Heart right ventricle (tissue), 16 donors: ENCODE results near the gene PHAX. TPM values are rescaled to one million over a fixed set of nuclear protein-coding genes. Genes with fewer than 3 reads are reported as not detected.

ENCODE experiments used
- ATAC-seq, 8 donors: fragments of 200-7000 bp; cut with Tn5 transposase; one replicate each; pipeline ENCODE4 v1.9.1; 2020; ENCODE audit warnings: mild to moderate bottlenecking in 8 of 8, moderate library complexity in 8 of 8, moderate number of reproducible peaks in 1 of 8
- DNase-seq, 2 donors: peaks; one replicate each; pipeline ENCODE4 v3.0.0-alpha.2; 2020
- H3K27ac ChIP-seq, 10 donors: fragments of 200-600 bp; sonication (generic) in 2 of 10; one replicate each; pipeline versions ENCODE4 v1.5.0 to v1.8.0; 2020 to 2022; ENCODE audit warnings: mild to moderate bottlenecking in 3 of 10
- H3K27me3 ChIP-seq, 7 donors: fragments of 200-600 bp; one replicate each; pipeline ENCODE4 v1.8.0; 2021 to 2022; ENCODE audit warnings: mild to moderate bottlenecking in 2 of 7
- H3K36me3 ChIP-seq, 9 donors: fragments of 200-600 bp; sonication (generic) in 1 of 9; one replicate each; pipeline versions ENCODE4 v1.5.0 to v1.8.0; 2020 to 2022; ENCODE audit warnings: mild to moderate bottlenecking in 2 of 9
- H3K4me1 ChIP-seq, 9 donors: fragments of 200-600 bp; sonication (generic) in 1 of 9; one replicate each; pipeline versions ENCODE4 v1.5.0 to v1.8.0; 2020 to 2022; ENCODE audit warnings: mild to moderate bottlenecking in 4 of 9
- H3K4me3 ChIP-seq, 10 donors: fragments of 200-600 bp; sonication (generic) in 2 of 10; one replicate each; pipeline versions ENCODE4 v1.5.0 to v1.8.0; 2020 to 2022; ENCODE audit warnings: mild to moderate bottlenecking in 7 of 10, moderate library complexity in 2 of 10
- H3K9me3 ChIP-seq, 11 donors: fragments of 200-600 bp in 10 of 11; sonication (generic) in 2 of 11; one replicate each; pipeline versions ENCODE4 v1.5.0 to v1.8.0; 2013 to 2022; ENCODE audit warnings: mild to moderate bottlenecking in 2 of 11, control low read depth in 1 of 11, moderate library complexity in 1 of 11
- CTCF ChIP-seq, 9 donors: fragments of 200-600 bp; sonication (generic) in 2 of 9; IDR thresholded peaks; one replicate each; pipeline versions ENCODE4 v1.5.0 to v1.8.0; 2021 to 2022; ENCODE audit warnings: antibody characterized with exemption in 9 of 9, mild to moderate bottlenecking in 5 of 9, moderate library complexity in 1 of 9
- WGBS, 2 donors: extraction: QIAGEN DNeasy Blood & Tissue Kit; methylation state at CpG; one replicate each; pipeline ENCODE4 v1.1.7; 2013; ENCODE audit warnings: inconsistent platforms in 1 of 2; 5-methylcytosine and 5-hydroxymethylcytosine counted together
- intact Hi-C, 10 donors: fragments of 100-400 bp; cut with DNase I; formaldehyde crosslinking; loops; one replicate each; pipeline versions ENCODE4 v1.11.1 to v1.14.2; 2022
- polyA plus RNA-seq, 2 donors: library from polyadenylated mRNA; stranded (reverse); fragments of 200-250 nt; gene quantifications; one replicate each; pipeline ENCODE4 v1.2.3, GENCODE V29; 2013
- total RNA-seq, 10 donors: library from RNA; stranded (reverse); fragmentation: NEBNext Ultra II Directional in 3 of 10; extraction: Animal tissue kit (Norgen Biotek cat#: 25700) in 3 of 10; gene quantifications; one replicate each; pipeline versions ENCODE4 v1.2.1 to v1.2.4, GENCODE V29; 2021 to 2023
- donor health status: Arrhythmogenic right ventricular cardiomyopathy.
- donor health status: ischemic (EF 13 %, LVEDD 7.1; RV severe dilation, severe dysfunction).
- donor health status: healthy with polysubstance abuse.
- donor health status: DM: no; HTN: yes; CAD: no.
- donor health status: DM: no; HTN: no; CAD: no.
- donor health status: ischemic (EF 25% LVEDD 6.9; RV normal size, moderate dysfunction).
- donor health status: ischemic (EF 25% LVEDD 5.7; RV mildly dilated, moderate dysfunction).
- donor health status: healthy.
- donor health status: DM: yes; HTN: yes; CAD: no.
- donor health status: Ischemic cardiomyopathy.
- donor health status: ischemic (EF 35%, LVEDD 5.7; RV mildly dilated, moderate dysfunction).
- donor health status: nonischemic (EF 11% LVEDD 7.7; RV severe dilation, severe dysfunction).
- donor health status: DM: yes; HTN: yes; CAD: no.
- donor health status: PGD.
- donor health status: ischemic (EF 29% LVEDD 5.4; RV normal size, mild dysfunction).
- donor health status: nonischemic (EF 23%, LVEDD 6.1; RV moderate dilation, normal function).

Gene PHAX
- total and polyA plus RNA-seq, 12 donors = 10.9 to 38.5 (median 27.8) TPM

DNA sequence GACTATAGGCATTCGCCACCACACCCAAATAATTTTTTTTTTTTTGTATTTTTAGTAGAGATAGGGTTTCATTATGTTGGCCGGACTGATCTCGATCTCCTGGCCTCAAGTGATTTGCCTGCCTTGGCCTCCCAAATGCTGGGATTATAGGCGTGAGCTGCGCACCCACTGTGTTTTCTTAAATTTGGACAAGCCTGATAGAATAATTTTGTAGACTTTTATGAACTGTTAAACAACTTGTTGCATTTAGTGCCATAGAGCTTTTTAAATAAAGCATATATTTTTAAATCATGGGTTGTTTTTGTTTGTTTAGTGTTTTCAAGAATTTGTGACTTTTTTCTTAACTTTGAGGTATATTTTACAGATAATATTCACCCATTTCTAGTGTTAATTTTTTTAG lies 4.8 kb downstream of the PHAX start:
- Histone ChIP-seq H3K4me1 (peaks cover 13 to 63% (median 38%) of the 10 kb centered on the region in 9 donors), H3K4me3 (no peak overlapping the region), H3K36me3 (peaks cover 0 to 75% (median 30%) of the 10 kb centered on the region in 9 donors), H3K27me3 (no peaks in the 10 kb centered on the region), H3K27ac (no peak overlapping the region), H3K9me3 (no peaks in the 10 kb centered on the region)
- 79 to 87% methylated on average over 5 of the region's 5 CpGs for WGBS, 2 donors
- TF ChIP-seq CTCF (IDR thresholded peaks at IDR 0.05) = no peak
- intact Hi-C loops = no loop called here
- no peak for ATAC-seq
- DNase-seq = no peak

DNA sequence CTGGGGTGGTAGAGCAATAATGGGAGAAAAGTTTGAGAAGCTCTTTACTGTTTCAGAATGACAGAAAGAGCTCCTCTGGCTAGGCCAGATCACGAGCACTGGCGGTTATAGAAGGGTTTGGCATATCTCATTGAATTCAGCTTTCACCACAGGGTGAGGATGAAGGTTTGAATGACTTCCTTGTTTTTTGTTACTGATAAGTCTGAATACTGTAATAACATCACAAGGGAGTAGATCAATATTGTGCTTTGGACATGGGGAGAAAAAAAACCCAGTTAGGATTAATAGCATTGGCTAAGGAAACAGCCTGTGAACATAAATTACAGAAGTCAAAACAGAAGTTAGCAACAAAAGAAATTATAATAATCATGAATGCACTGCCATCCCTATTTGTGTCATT lies 9.4 kb downstream of the PHAX start:
- intact Hi-C loops = no loop called here

DNA sequence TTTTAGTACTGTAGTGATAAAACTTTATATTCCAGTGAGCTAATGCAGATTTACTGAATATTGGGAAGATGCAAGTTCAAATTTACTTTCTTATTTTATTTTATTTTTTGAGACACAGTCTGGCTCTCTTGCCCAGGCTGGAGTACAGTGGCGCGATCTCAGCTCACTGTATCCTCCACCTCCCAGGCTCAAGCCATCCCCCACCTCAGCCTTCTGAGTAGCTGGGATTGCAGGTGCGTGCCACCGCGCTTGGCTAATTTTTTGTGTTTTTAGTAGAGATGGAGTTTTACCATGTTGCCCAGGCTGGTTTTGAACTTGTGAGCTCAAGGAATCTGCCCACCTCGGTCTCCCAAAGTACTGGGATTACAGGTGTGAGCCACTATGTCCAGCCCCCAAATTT lies 9.9 kb downstream of the PHAX start:
- Histone ChIP-seq H3K4me1 (peaks cover 0 to 37% (median 17%) of the 10 kb centered on the region in 9 donors), H3K27me3 (no peaks in the 10 kb centered on the region), H3K4me3 (no peak overlapping the region), H3K9me3 (no peaks in the 10 kb centered on the region), H3K36me3 (peaks cover 0 to 100% (median 30%) of the 10 kb centered on the region in 9 donors), H3K27ac (no peak overlapping the region)
- DNase-seq = no peak
- intact Hi-C loops = no loop called here
- ATAC-seq = no peak
- TF ChIP-seq CTCF (IDR thresholded peaks at IDR 0.05) = no peak
- WGBS, 2 donors = 97 to 98% methylated on average over 6 of the region's 6 CpGs

More for the DNA sequence above, 9.4 kb downstream of the PHAX start:
- H3K27ac ChIP-seq = no peak overlapping the region
- H3K4me3 ChIP-seq = no peak overlapping the region
- H3K4me1 ChIP-seq = peaks cover 2 to 38% (median 22%) of the 10 kb centered on the region in 9 donors
- 81 to 93% methylated on average over 2 of the region's 2 CpGs for WGBS, 2 donors
- H3K9me3 ChIP-seq = no peaks in the 10 kb centered on the region
- DNase-seq = no peak
- H3K36me3 ChIP-seq = peaks cover 0 to 100% (median 35%) of the 10 kb centered on the region in 9 donors
- no peaks in the 10 kb centered on the region for H3K27me3 ChIP-seq
- no peak for TF ChIP-seq CTCF (IDR thresholded peaks at IDR 0.05)
- ATAC-seq = no peak

GRCh38 chr5:126613941-126614592 lies 13.3 kb downstream of the PHAX start:
- ATAC-seq (no peak), DNase-seq (no peak)
- TF ChIP-seq CTCF (IDR thresholded peaks at IDR 0.05) = no peak
- Histone ChIP-seq H3K27me3 (no peaks in the 10 kb centered on the region), H3K27ac (no peak overlapping the region), H3K9me3 (no peaks in the 10 kb centered on the region), H3K4me3 (no peak overlapping the region), H3K4me1 (peaks cover 0 to 15% (median 0%) of the 10 kb centered on the region in 9 donors), H3K36me3 (peaks cover 0 to 90% (median 34%) of the 10 kb centered on the region in 9 donors)
- WGBS, 2 donors = 90 to 95% methylated on average over 7 of the region's 7 CpGs
- intact Hi-C loops = no loop called here
